ENCODE data around the gene ZNF653. TPM values are rescaled to one million over a fixed set of nuclear protein-coding genes. Genes with fewer than 3 reads are reported as not detected.
"Not testable (repeated sequence)": the region's sequence is repeated elsewhere in the genome, so short reads cannot be mapped to it uniquely, and the experiment has no call there.

ZNF653 gene
- total RNA-seq, 2 donors from 2014 or later: 12.3 to 12.6 TPM

GRCh38 chr19:11475861-11476260, 29.8 kb downstream of the ZNF653 start:
- Mint-ChIP-seq H3K4me3 (no peak overlapping the region), H3K27ac (no peak overlapping the region), H3K27me3 (ENCODE audit: insufficient read depth) (peaks cover 63% of the 10 kb centered on the region), H3K9me3 (no peaks in the 10 kb centered on the region), H3K36me3 (ENCODE audit: low read depth) (no peaks in the 10 kb centered on the region), H3K4me1 (no peaks in the 10 kb centered on the region)
- WGBS, 2 experiments (ENCODE audit: insufficient coverage in 1 of 2, insufficient read length in 1 of 2): 89 to 91% methylated on average over 8 of the region's 8 CpGs
- H3K4me1 ChIP-seq (ENCODE audit: control insufficient read depth, insufficient read depth, low read length): no peaks in the 10 kb centered on the region
- H3K27me3 ChIP-seq (ENCODE audit: control insufficient read depth, insufficient read depth, low read length, poor library complexity, severe bottlenecking): peaks cover 56% of the 10 kb centered on the region
- H3K9me3 ChIP-seq (ENCODE audit: control insufficient read depth, low read length): no peaks in the 10 kb centered on the region
- no peak overlapping the region for H3K9ac ChIP-seq (ENCODE audit: extremely low read depth, low read length, poor library complexity, severe bottlenecking)
- no peak overlapping the region for H3K27ac ChIP-seq (ENCODE audit: low read depth, low read length)
- H3K36me3 ChIP-seq (ENCODE audit: control insufficient read depth, insufficient read depth, low read length): no peaks in the 10 kb centered on the region
- no peak overlapping the region for H3K4me3 ChIP-seq (ENCODE audit: low read length)
- no peak for DNase-seq
- TF ChIP-seq CTCF (conservative IDR thresholded peaks at IDR 0.05): no peak

GRCh38 chr19:11475343-11475742, 30.3 kb downstream of the ZNF653 start:
- H3K27me3 Mint-ChIP-seq (ENCODE audit: insufficient read depth): peaks cover 60% of the 10 kb centered on the region
- H3K27ac ChIP-seq (ENCODE audit: low read depth, low read length); H3K4me3 ChIP-seq (ENCODE audit: low read length); H3K9me3 Mint-ChIP-seq; H3K4me3 Mint-ChIP-seq; H3K36me3 ChIP-seq (ENCODE audit: control insufficient read depth, insufficient read depth, low read length); H3K4me1 Mint-ChIP-seq; H3K27ac Mint-ChIP-seq; DNase-seq; H3K4me1 ChIP-seq (ENCODE audit: control insufficient read depth, insufficient read depth, low read length); H3K9ac ChIP-seq (ENCODE audit: extremely low read depth, low read length, poor library complexity, severe bottlenecking); H3K9me3 ChIP-seq (ENCODE audit: control insufficient read depth, low read length); H3K36me3 Mint-ChIP-seq (ENCODE audit: low read depth): not testable (repeated sequence)
- peaks cover 51% of the 10 kb centered on the region for H3K27me3 ChIP-seq (ENCODE audit: control insufficient read depth, insufficient read depth, low read length, poor library complexity, severe bottlenecking)
- WGBS, 2 experiments (ENCODE audit: insufficient coverage in 1 of 2, insufficient read length in 1 of 2): 90 to 93% methylated on average over 3 of the region's 3 CpGs

- Histone ChIP-seq H3K27ac (ENCODE audit: low read depth, low read length) (no peak overlapping the region), H3K4me1 (ENCODE audit: control insufficient read depth, insufficient read depth, low read length) (no peaks in the 10 kb centered on the region), H3K27me3 (ENCODE audit: control insufficient read depth, insufficient read depth, low read length, poor library complexity, severe bottlenecking) (peaks cover 35% of the 10 kb centered on the region), H3K9me3 (ENCODE audit: control insufficient read depth, low read length) (no peaks in the 10 kb centered on the region), H3K4me3 (ENCODE audit: low read length) (no peak overlapping the region), H3K36me3 (ENCODE audit: control insufficient read depth, insufficient read depth, low read length) (no peaks in the 10 kb centered on the region), H3K9ac (ENCODE audit: extremely low read depth, low read length, poor library complexity, severe bottlenecking) (no peak overlapping the region)
- TF ChIP-seq CTCF (conservative IDR thresholded peaks at IDR 0.05): no peak
- Mint-ChIP-seq H3K9me3 (no peaks in the 10 kb centered on the region), H3K36me3 (ENCODE audit: low read depth) (no peaks in the 10 kb centered on the region), H3K27ac (no peak overlapping the region), H3K4me3 (no peak overlapping the region), H3K27me3 (ENCODE audit: insufficient read depth) (peaks cover 48% of the 10 kb centered on the region), H3K4me1 (no peaks in the 10 kb centered on the region)
- 86 to 97% methylated on average over 3 of the region's 4 CpGs for WGBS, 2 experiments (ENCODE audit: insufficient coverage in 1 of 2, insufficient read length in 1 of 2)
- no peak for DNase-seq
Observed at GRCh38 chr19:11473725-11474124, 31.9 kb downstream of the ZNF653 start.

GRCh38 chr19:11468266-11468845, 37.3 kb downstream of the ZNF653 start:
- not testable (repeated sequence) for H3K4me1 ChIP-seq (ENCODE audit: control insufficient read depth, insufficient read depth, low read length); H3K4me3 Mint-ChIP-seq; H3K9me3 ChIP-seq (ENCODE audit: control insufficient read depth, low read length); H3K36me3 ChIP-seq (ENCODE audit: control insufficient read depth, insufficient read depth, low read length); H3K27me3 Mint-ChIP-seq (ENCODE audit: insufficient read depth); H3K4me1 Mint-ChIP-seq; H3K36me3 Mint-ChIP-seq (ENCODE audit: low read depth); H3K27ac Mint-ChIP-seq; H3K27ac ChIP-seq (ENCODE audit: low read depth, low read length); H3K9me3 Mint-ChIP-seq; H3K4me3 ChIP-seq (ENCODE audit: low read length); H3K27me3 ChIP-seq (ENCODE audit: control insufficient read depth, insufficient read depth, low read length, poor library complexity, severe bottlenecking); H3K9ac ChIP-seq (ENCODE audit: extremely low read depth, low read length, poor library complexity, severe bottlenecking); DNase-seq
- 85 to 86% methylated on average over 7 to 8 of the region's 8 CpGs for WGBS, 2 experiments (ENCODE audit: insufficient coverage in 1 of 2, insufficient read length in 1 of 2)

Measured in endodermal cell (in vitro differentiated cells).